GM23338 (cell line): Measurements from ENCODE around the gene CCDC157. TPM values are rescaled to one million over a fixed set of nuclear protein-coding genes. Genes with fewer than 3 reads are reported as not detected.

Experiments used
- ATAC-seq: fragments of 200-7000 bp; cut with Tn5 transposase; 3 replicates; pipeline ENCODE4 v1.9.1; 2020
- DNase-seq: peaks from one replicate; pipeline ENCODE4 v3.0.0-alpha.2; 2015; ENCODE audit warnings: low spot score
- H2AFZ ChIP-seq: fragments of 200-600 bp; sonication (generic); 2 replicates; pipeline ENCODE4 v1.8.0; 2016; ENCODE audit warnings: antibody characterized with exemption, mild to moderate bottlenecking, moderate library complexity
- H3F3A ChIP-seq: fragments of 200-600 bp; sonication (generic); replicated peaks from 2 replicates; pipeline ENCODE4 v1.8.0; 2017; ENCODE audit warnings: antibody characterized with exemption, mixed run types, low read depth
- H3K27ac ChIP-seq: fragments of 200-600 bp; sonication (generic); 2 replicates; pipeline ENCODE4 v1.6.1; 2016; ENCODE audit warnings: low read depth
- H3K27me3 ChIP-seq: fragments of 200-600 bp; sonication (generic); 2 replicates; pipeline ENCODE4 v1.8.0; 2016; ENCODE audit warnings: mild to moderate bottlenecking, mixed run types, moderate library complexity; ENCODE audit not compliant: insufficient read depth
- H3K36me3 ChIP-seq: fragments of 200-600 bp; sonication (generic); 2 replicates; pipeline ENCODE4 v1.8.0; 2016; ENCODE audit warnings: mild to moderate bottlenecking; ENCODE audit not compliant: insufficient read depth
- H3K4me1 ChIP-seq: fragments of 200-600 bp; sonication (generic); 2 replicates; pipeline ENCODE4 v1.8.0; 2016; ENCODE audit warnings: mild to moderate bottlenecking, moderate library complexity; ENCODE audit not compliant: insufficient read depth
- H3K4me2 ChIP-seq: fragments of 200-600 bp; sonication (generic); 2 replicates; pipeline ENCODE4 v1.7.1; 2017; ENCODE audit warnings: mixed run types
- H3K4me3 ChIP-seq: fragments of 200-600 bp; sonication (generic); 2 replicates; pipeline ENCODE4 v1.6.1; 2016; ENCODE audit warnings: mixed run types
- H3K79me2 ChIP-seq: fragments of 200-600 bp; sonication (generic); replicated peaks from 2 replicates; pipeline ENCODE4 v1.8.0; 2017; ENCODE audit warnings: mild to moderate bottlenecking; ENCODE audit not compliant: insufficient read depth
- H3K9me2 ChIP-seq: fragments of 200-600 bp; sonication (generic); 2 replicates; pipeline ENCODE4 v1.8.0; 2017; ENCODE audit not compliant: insufficient read depth
- H4K20me1 ChIP-seq: fragments of 200-600 bp; sonication (generic); replicated peaks from 2 replicates; pipeline ENCODE4 v1.8.0; 2017; ENCODE audit warnings: mild to moderate bottlenecking; ENCODE audit not compliant: insufficient read depth
- H3K27ac Mint-ChIP-seq: 2 replicates; pipeline ENCODE4 v1.8.0; 2020; ENCODE audit warnings: inconsistent platforms, mild to moderate bottlenecking, moderate library complexity, mixed read lengths
- H3K27me3 Mint-ChIP-seq: 3 replicates; pipeline ENCODE4 v1.8.0; 2022; ENCODE audit warnings: low read depth, mild to moderate bottlenecking, moderate library complexity, mixed read lengths, inconsistent platforms; ENCODE audit not compliant: insufficient read depth, poor library complexity
- H3K36me3 Mint-ChIP-seq: 3 replicates; pipeline ENCODE4 v1.8.0; 2021; ENCODE audit warnings: low read depth, mild to moderate bottlenecking, inconsistent platforms, moderate library complexity, mixed read lengths
- H3K4me1 Mint-ChIP-seq: 3 replicates; pipeline ENCODE4 v1.8.0; 2020; ENCODE audit warnings: mild to moderate bottlenecking, inconsistent platforms, mixed read lengths
- H3K4me3 Mint-ChIP-seq: 3 replicates; pipeline ENCODE4 v1.8.0; 2021; ENCODE audit warnings: moderate library complexity, mild to moderate bottlenecking, inconsistent platforms, mixed read lengths
- H3K9me3 Mint-ChIP-seq: 3 replicates; pipeline ENCODE4 v1.8.0; 2020; ENCODE audit warnings: moderate library complexity, mild to moderate bottlenecking, inconsistent platforms, mixed read lengths
- CTCF ChIP-seq, 2 experiments: fragments of 200-600 bp in 1 of 2; sonication (generic) in 1 of 2; conservative IDR thresholded peaks; 2 replicates each; pipeline versions ENCODE4 v1.5.1 to v1.6.1; 2016 to 2017; ENCODE audit warnings: antibody characterized with exemption in 2 of 2, low read depth in 2 of 2, mild to moderate bottlenecking in 2 of 2, moderate library complexity in 1 of 2
- EZH2 ChIP-seq: fragments of 200-600 bp; sonication (generic); IDR thresholded peaks from one replicate; pipeline ENCODE4 v1.8.0; 2017; ENCODE audit warnings: antibody characterized with exemption, mild to moderate bottlenecking, low read depth; ENCODE audit not compliant: unreplicated experiment
- NANOG ChIP-seq: IDR thresholded peaks from 2 replicates; pipeline ENCODE4 v1.6.1; 2016; ENCODE audit warnings: antibody characterized with exemption, borderline replicate concordance
- ZNF462 ChIP-seq: fragments of 250-450 bp; sonication (Bioruptor Pico); IDR thresholded peaks from 2 replicates; pipeline ENCODE4 v1.5.0; 2020; ENCODE audit warnings: mild to moderate bottlenecking, moderate library complexity
- polyA plus RNA-seq: library from polyadenylated mRNA; unstranded; fragments of >200 nt; fragmentation: Nextera tagmentation; extraction: Ambion mirVana; gene quantifications from 2 replicates; pipeline ENCODE4 v1.2.1, GENCODE V29; 2016
- total RNA-seq: library from RNA; depleted of rRNA; stranded (reverse); fragments of >200 nt; shearing (Covaris generic); gene quantifications from 2 replicates; pipeline ENCODE4 v1.2.3, GENCODE V29; 2014

CCDC157 gene
- total and polyA plus RNA-seq, 2 experiments from 2014 or later: 3.8 to 7.9 TPM

- TF ChIP-seq ZNF462 (CRISPR knock-in tag) (no peak), EZH2 (no peak)
These were observed 67.2 kb downstream of the CCDC157 start (continued) for GRCh38 chr22:30423959-30424533.

- Mint-ChIP-seq H3K9me3 (no peaks in the 10 kb centered on the region), H3K27me3 (peaks cover 22% of the 10 kb centered on the region), H3K36me3 (peaks cover 24% of the 10 kb centered on the region), H3K4me3 (peak overlapping the region; percentile 92), H3K4me1 (peaks cover 26% of the 10 kb centered on the region), H3K27ac (peak overlapping the region; percentile 75; the same call in 1 of the 2 replicates)
- DNase-seq (peak; percentile 48), ATAC-seq (no peak)
- H3K27ac ChIP-seq: peak overlapping the region; percentile 69
- no peaks in the 10 kb centered on the region for H4K20me1 ChIP-seq
- H3K4me3 ChIP-seq: peak overlapping the region; percentile 70
- no peak for TF ChIP-seq NANOG
- 0 out of 4 replicates have a peak, but pooled peaks of 1 of the 2 experiments have one; percentile 15 for TF ChIP-seq CTCF (conservative IDR thresholded peaks at IDR 0.05; ENCODE audit: low read depth in 2 of 2)
- H2AFZ ChIP-seq: peak overlapping the region; percentile 44
- no peaks in the 10 kb centered on the region; the same call in 1 of the 2 replicates for H3K36me3 ChIP-seq
- no peaks in the 10 kb centered on the region for H3K27me3 ChIP-seq
- peak overlapping the region; percentile 85 for H3K4me2 ChIP-seq
- no peaks in the 10 kb centered on the region for H3K9me2 ChIP-seq
- H3K79me2 ChIP-seq: peaks cover 5% of the 10 kb centered on the region; the same call in 1 of the 2 replicates
- peaks cover 20% of the 10 kb centered on the region for H3F3A ChIP-seq
- H3K4me1 ChIP-seq: peaks cover 13% of the 10 kb centered on the region
These were observed 67.9 kb downstream of the CCDC157 start for GRCh38 chr22:30424534-30425326.
